ENCODE data around the gene EP300.
A peak's percentile ranks its signal among the peaks of the same experiment; 100 is the strongest.

EP300 gene

GRCh38 chr22:41215926-41216325, 123.5 kb downstream of the EP300 start:
- DNase-seq, result no peak

GRCh38 chr22:41216984-41217383, 124.6 kb downstream of the EP300 start:
- peak; percentile 70 for DNase-seq

DNA sequence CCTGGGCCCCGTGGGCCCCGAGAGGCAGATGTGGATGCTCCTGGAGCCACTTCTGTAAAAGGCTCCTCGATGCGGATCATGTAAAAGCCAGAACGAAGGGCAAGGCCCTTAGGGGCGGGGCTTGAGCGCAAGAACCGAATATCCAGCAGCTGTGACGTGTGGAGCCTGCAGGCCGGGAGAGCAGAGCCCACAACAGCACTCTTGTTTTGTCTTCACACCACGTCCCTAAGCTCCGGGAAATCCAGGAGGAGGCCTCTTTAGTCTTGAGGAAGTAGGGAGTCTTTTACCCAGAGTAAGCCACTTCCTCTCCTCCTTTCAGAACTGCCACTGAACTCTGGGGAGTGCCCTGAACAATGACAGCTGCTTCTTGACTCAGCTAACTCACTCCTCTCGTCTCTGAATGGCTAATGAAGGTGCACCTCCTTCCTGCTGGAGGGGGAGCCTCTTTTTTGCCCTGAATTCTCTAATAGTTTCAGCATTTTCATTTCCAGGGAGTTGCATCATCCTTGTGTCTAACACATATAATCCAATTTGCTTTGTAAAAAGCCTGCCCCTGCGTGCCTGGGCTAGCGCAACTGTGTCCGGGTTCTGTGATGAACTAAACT, 125.3 kb downstream of the EP300 start:
- DNase-seq, result peak; percentile 56

GRCh38 chr22:41222846-41223507, 130.6 kb downstream of the EP300 start:
- DNase-seq, result no peak

- DNase-seq, result no peak
Measured at GRCh38 chr22:41223535-41223934, 131.1 kb downstream of the EP300 start.

DNA sequence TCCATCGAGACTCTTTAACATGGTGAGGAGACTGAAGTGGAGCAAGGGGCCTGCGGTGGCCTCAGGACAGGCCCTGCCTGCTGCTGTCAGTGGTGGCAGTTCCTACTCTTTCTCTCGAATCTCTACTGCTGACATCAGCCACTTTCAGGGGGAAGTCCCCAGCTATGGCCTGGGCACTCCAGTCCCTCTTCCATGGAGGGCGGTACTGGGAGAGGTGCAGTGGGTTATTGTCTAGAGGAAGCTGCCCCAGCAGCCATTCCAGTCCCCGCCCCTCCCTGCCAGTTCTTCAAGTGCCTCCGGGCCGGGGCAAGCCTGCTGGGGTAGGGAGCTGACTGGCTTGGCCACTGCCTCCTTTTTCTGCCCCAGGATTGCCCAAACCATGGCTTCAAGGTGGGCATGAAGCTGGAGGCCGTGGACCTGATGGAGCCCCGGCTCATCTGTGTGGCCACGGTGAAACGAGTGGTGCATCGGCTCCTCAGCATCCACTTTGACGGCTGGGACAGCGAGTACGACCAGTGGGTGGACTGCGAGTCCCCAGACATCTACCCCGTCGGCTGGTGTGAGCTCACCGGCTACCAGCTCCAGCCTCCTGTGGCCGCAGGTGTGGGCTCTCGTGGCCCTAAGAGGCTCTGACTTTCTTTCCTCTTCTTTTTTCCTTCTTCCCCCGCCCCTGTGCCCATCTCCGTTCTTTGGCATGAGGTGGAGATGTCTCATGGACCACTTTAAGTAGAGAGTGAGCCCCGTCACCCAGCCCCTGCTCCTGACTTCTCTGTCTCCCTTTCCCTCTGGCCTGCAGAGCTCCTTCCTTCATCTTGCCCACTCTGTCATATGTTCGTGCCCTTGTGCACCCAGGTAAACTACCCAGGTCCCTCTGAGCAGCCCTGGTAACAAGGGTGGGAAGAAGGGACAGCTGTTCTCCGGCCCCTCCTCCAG, 134.6 kb downstream of the EP300 start:
- no peak for DNase-seq

- DNase-seq, result no peak
Measured at GRCh38 chr22:41229215-41229614, 136.8 kb downstream of the EP300 start.

All from NCI-H2029 treated with DMSO at 0.1 percent for 48 hours (cell line).